ENCODE measurements around the gene SLC39A9.
"Not testable (repeated sequence)": the region's sequence is repeated elsewhere in the genome, so short reads cannot be mapped to it uniquely, and the experiment has no call there.

SLC39A9 gene

DNA sequence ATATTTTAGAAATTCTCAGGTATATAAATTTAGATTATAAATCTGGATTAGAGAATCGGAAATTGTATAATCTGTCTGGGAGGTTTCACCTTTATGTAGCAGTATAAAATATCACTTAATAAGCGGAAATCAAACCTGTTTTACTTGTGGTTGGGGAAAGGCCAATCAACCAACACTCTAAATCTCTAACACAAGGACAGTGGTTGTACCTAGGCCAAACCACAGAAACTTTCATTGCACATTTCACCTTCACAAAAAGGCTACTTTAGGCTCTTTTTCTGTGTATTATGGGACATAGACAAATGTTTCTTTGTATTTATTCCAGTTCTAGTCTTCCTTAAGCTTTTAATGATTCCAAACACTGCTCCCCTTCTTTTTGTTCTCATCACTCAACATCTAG, 20.2 kb upstream of the SLC39A9 start:
- TF ChIP-seq, protein P1, sequence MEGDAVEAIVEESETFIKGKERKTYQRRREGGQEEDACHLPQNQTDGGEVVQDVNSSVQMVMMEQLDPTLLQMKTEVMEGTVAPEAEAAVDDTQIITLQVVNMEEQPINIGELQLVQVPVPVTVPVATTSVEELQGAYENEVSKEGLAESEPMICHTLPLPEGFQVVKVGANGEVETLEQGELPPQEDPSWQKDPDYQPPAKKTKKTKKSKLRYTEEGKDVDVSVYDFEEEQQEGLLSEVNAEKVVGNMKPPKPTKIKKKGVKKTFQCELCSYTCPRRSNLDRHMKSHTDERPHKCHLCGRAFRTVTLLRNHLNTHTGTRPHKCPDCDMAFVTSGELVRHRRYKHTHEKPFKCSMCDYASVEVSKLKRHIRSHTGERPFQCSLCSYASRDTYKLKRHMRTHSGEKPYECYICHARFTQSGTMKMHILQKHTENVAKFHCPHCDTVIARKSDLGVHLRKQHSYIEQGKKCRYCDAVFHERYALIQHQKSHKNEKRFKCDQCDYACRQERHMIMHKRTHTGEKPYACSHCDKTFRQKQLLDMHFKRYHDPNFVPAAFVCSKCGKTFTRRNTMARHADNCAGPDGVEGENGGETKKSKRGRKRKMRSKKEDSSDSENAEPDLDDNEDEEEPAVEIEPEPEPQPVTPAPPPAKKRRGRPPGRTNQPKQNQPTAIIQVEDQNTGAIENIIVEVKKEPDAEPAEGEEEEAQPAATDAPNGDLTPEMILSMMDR (IDR thresholded peaks at IDR 0.05; ENCODE audit: low read depth, low read length), result no peak
- no peak for TF ChIP-seq EZH2phosphoT487 (IDR thresholded peaks at IDR 0.05; ENCODE audit: low read depth)
- Histone ChIP-seq H3K4me2 (ENCODE audit: low read length) (no peak overlapping the region), H3K4me1 (ENCODE audit: low read length) (no peaks in the 10 kb centered on the region), H3K79me2 (ENCODE audit: low read length) (peaks cover 43% of the 10 kb centered on the region), H2AFZ (ENCODE audit: low read depth, low read length) (no peak overlapping the region), H3K9ac (ENCODE audit: low read length) (no peak overlapping the region), H3K36me3 (replicated peaks; ENCODE audit: low read depth, low read length) (peaks cover 83% of the 10 kb centered on the region), H3K4me3 (ENCODE audit: low read length) (no peak overlapping the region), H3K27me3 (ENCODE audit: low read depth, low read length) (no peaks in the 10 kb centered on the region), H4K20me1 (ENCODE audit: insufficient read depth, low read length) (peaks cover 32% of the 10 kb centered on the region), H3K9me3 (ENCODE audit: insufficient read depth, low read length) (no peaks in the 10 kb centered on the region), H3K27ac (ENCODE audit: low read length) (no peak overlapping the region)

- TF ChIP-seq, protein P1 (IDR thresholded peaks at IDR 0.05; ENCODE audit: low read depth, low read length), result no peak
- TF ChIP-seq EZH2phosphoT487 (IDR thresholded peaks at IDR 0.05; ENCODE audit: low read depth), result no peak
- Histone ChIP-seq H3K4me3 (ENCODE audit: low read length) (no peak overlapping the region), H2AFZ (ENCODE audit: low read depth, low read length) (no peak overlapping the region), H3K27me3 (ENCODE audit: low read depth, low read length) (no peaks in the 10 kb centered on the region), H3K79me2 (ENCODE audit: low read length) (peaks cover 100% of the 10 kb centered on the region), H3K4me2 (ENCODE audit: low read length) (no peak overlapping the region), H4K20me1 (ENCODE audit: insufficient read depth, low read length) (peaks cover 87% of the 10 kb centered on the region), H3K36me3 (replicated peaks; ENCODE audit: low read depth, low read length) (peaks cover 76% of the 10 kb centered on the region), H3K9ac (ENCODE audit: low read length) (no peak overlapping the region), H3K27ac (ENCODE audit: low read length) (no peak overlapping the region), H3K9me3 (ENCODE audit: insufficient read depth, low read length) (no peaks in the 10 kb centered on the region), H3K4me1 (ENCODE audit: low read length) (peaks cover 25% of the 10 kb centered on the region)
These were observed 11.2 kb upstream of the SLC39A9 start for GRCh38 chr14:69387311-69387710.

GRCh38 chr14:69391400-69391799, 7.1 kb upstream of the SLC39A9 start:
- H2AFZ ChIP-seq (ENCODE audit: low read depth, low read length); H3K9me3 ChIP-seq (ENCODE audit: insufficient read depth, low read length); H3K27me3 ChIP-seq (ENCODE audit: low read depth, low read length): not testable (repeated sequence)
- H4K20me1 ChIP-seq (ENCODE audit: insufficient read depth, low read length), result peaks cover 58% of the 10 kb centered on the region
- peaks cover 66% of the 10 kb centered on the region for H3K4me1 ChIP-seq (ENCODE audit: low read length)
- peaks cover 93% of the 10 kb centered on the region for H3K79me2 ChIP-seq (ENCODE audit: low read length)
- peak overlapping the region; percentile 85 for H3K4me2 ChIP-seq (ENCODE audit: low read length)
- H3K36me3 ChIP-seq (replicated peaks; ENCODE audit: low read depth, low read length), result peaks cover 68% of the 10 kb centered on the region
- peak overlapping the region; percentile 90 for H3K27ac ChIP-seq (ENCODE audit: low read length)
- peak overlapping the region; percentile 61 for H3K4me3 ChIP-seq (ENCODE audit: low read length)
- peak overlapping the region; percentile 41; the same call in 1 of the 2 replicates for H3K9ac ChIP-seq (ENCODE audit: low read length)

DNA sequence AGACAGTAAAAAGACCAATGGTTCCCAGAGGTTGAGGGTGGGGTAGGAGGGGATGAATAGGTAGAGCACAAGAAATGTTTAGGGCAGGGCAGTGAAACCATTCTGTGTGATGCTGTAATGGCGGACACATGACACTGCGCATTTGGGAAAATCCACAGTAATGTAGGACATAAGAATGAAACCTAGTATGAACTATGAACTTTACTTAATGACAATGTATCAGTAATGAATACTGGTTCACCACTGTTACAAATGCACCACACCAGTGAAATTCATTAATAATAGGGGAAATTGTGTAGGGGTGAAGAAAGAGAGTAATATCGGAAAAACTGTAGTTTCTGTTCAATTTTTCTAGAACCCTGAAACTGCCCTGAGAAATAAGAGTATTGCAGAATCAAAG, 6.0 kb upstream of the SLC39A9 start:
- H3K79me2 ChIP-seq (ENCODE audit: low read length), result peaks cover 93% of the 10 kb centered on the region
- H3K27me3 ChIP-seq (ENCODE audit: low read depth, low read length), result no peaks in the 10 kb centered on the region
- H3K36me3 ChIP-seq (replicated peaks; ENCODE audit: low read depth, low read length), result peaks cover 66% of the 10 kb centered on the region
- TF ChIP-seq, protein P1 (IDR thresholded peaks at IDR 0.05; ENCODE audit: low read depth, low read length), result no peak
- no peak for TF ChIP-seq EZH2phosphoT487 (IDR thresholded peaks at IDR 0.05; ENCODE audit: low read depth)
- peaks cover 55% of the 10 kb centered on the region for H4K20me1 ChIP-seq (ENCODE audit: insufficient read depth, low read length)
- H3K9ac ChIP-seq (ENCODE audit: low read length), result peak overlapping the region; percentile 41
- no peaks in the 10 kb centered on the region for H3K9me3 ChIP-seq (ENCODE audit: insufficient read depth, low read length)
- no peak overlapping the region for H2AFZ ChIP-seq (ENCODE audit: low read depth, low read length)
- peaks cover 68% of the 10 kb centered on the region for H3K4me1 ChIP-seq (ENCODE audit: low read length)
- H3K4me3 ChIP-seq (ENCODE audit: low read length), result peak overlapping the region; percentile 94
- peak overlapping the region; percentile 90 for H3K27ac ChIP-seq (ENCODE audit: low read length)
- peak overlapping the region; percentile 85 for H3K4me2 ChIP-seq (ENCODE audit: low read length)
